SK-N-SH (cell line): ENCODE results near the gene CISTR. TPM values are rescaled to one million over a fixed set of nuclear protein-coding genes. Genes with fewer than 3 reads are reported as not detected.

ENCODE experiments used
- CTCF ChIA-PET: fragments of 300-600, 350-600 bp; formaldehyde crosslinking; extraction: SDS; loops from one replicate; lab custom pipeline; 2021; lab: Yijun Ruan, JAX
- POLR2A ChIA-PET: fragments of 350-600 bp; sonication (Branson Sonifier 250); formaldehyde crosslinking; extraction: SDS; loops from one replicate; lab custom pipeline; 2020; ENCODE audit warnings: antibody characterized with exemption, inconsistent platforms; lab: Yijun Ruan, JAX
- DNase-seq: peaks from one replicate; pipeline ENCODE4 v3.0.0; 2012
- H2AFZ ChIP-seq: fragments of 200-600 bp; sonication (generic); 2 replicates; pipeline ENCODE4 v1.8.1; 2016; ENCODE audit warnings: antibody characterized with exemption, mild to moderate bottlenecking, low read depth
- H3F3A ChIP-seq: fragments of 200-600 bp; sonication (generic); replicated peaks from 2 replicates; pipeline ENCODE3; 2016; ENCODE audit warnings: antibody characterized with exemption, mild to moderate bottlenecking; ENCODE audit not compliant: insufficient read depth
- H3K27ac ChIP-seq, 2 experiments: fragments of 200-500 bp in 1 of 2; fragments of 200-600 bp in 1 of 2; sonication (Bioruptor generic) in 1 of 2; sonication (generic), shearing (Covaris generic) in 1 of 2; 2 replicates each; pipeline versions ENCODE4 v1.5.1 to v1.6.1; 2014 to 2016; ENCODE audit warnings: low read depth in 2 of 2, inconsistent platforms in 1 of 2, low read length in 1 of 2, mild to moderate bottlenecking in 1 of 2, mixed read lengths in 1 of 2
- H3K27me3 ChIP-seq: fragments of 200-600 bp; sonication (generic), shearing (Covaris generic); 2 replicates; pipeline ENCODE4 v1.6.1; 2016; ENCODE audit warnings: mixed run types; ENCODE audit not compliant: insufficient read depth
- H3K36me3 ChIP-seq, 2 experiments: fragments of 200-500 bp in 1 of 2; fragments of 200-600 bp in 1 of 2; sonication (Bioruptor generic) in 1 of 2; sonication (generic) in 1 of 2; replicated peaks in 1 of 2; 2 replicates each; pipeline versions ENCODE3 to v1.5.1; 2014 to 2016; ENCODE audit warnings: low read length in 1 of 2, mild to moderate bottlenecking in 1 of 2; ENCODE audit not compliant: insufficient read depth in 2 of 2, control insufficient read depth in 1 of 2
- H3K4me1 ChIP-seq, 2 experiments: fragments of 200-500 bp in 1 of 2; fragments of 200-600 bp in 1 of 2; sonication (Bioruptor generic) in 1 of 2; sonication (generic), shearing (Covaris generic) in 1 of 2; 2 replicates each; pipeline versions ENCODE4 v1.5.1 to v1.6.1; 2014 to 2016; ENCODE audit warnings: low read depth in 1 of 2, low read length in 1 of 2, mixed run types in 1 of 2; ENCODE audit not compliant: insufficient read depth in 2 of 2, control insufficient read depth in 1 of 2
- H3K4me2 ChIP-seq: fragments of 200-600 bp; sonication (generic), shearing (Covaris generic); 2 replicates; pipeline ENCODE4 v1.6.1; 2017; ENCODE audit warnings: mixed run types
- H3K4me3 ChIP-seq, 2 experiments: fragments of 200-500 bp in 1 of 2; fragments of 200-600 bp in 1 of 2; sonication (Bioruptor generic) in 1 of 2; sonication (generic), shearing (Covaris generic) in 1 of 2; 2 replicates each; pipeline versions ENCODE4 v1.5.1 to v1.8.1; 2014 to 2016; ENCODE audit warnings: low read depth in 2 of 2, inconsistent platforms in 1 of 2, low read length in 1 of 2, mild to moderate bottlenecking in 1 of 2, mixed read lengths in 1 of 2, moderate library complexity in 1 of 2
- H3K79me2 ChIP-seq: fragments of 200-600 bp; sonication (generic); 2 replicates; pipeline ENCODE4 v1.8.1; 2017; ENCODE audit warnings: mild to moderate bottlenecking; ENCODE audit not compliant: insufficient read depth
- H3K9ac ChIP-seq: fragments of 200-600 bp; sonication (generic); 2 replicates; pipeline ENCODE4 v1.6.1; 2017; ENCODE audit warnings: mixed run types
- H3K9me2 ChIP-seq: fragments of 200-600 bp; sonication (generic); 2 replicates; pipeline ENCODE4 v1.6.1; 2017; ENCODE audit warnings: mixed run types
- H3K9me3 ChIP-seq: fragments of 200-600 bp; sonication (generic); 2 replicates; pipeline ENCODE4 v1.6.1; 2017; ENCODE audit warnings: mixed run types, mild to moderate bottlenecking, moderate library complexity
- H4K20me1 ChIP-seq: fragments of 200-600 bp; sonication (generic); 2 replicates; pipeline ENCODE4 v1.6.1; 2017; ENCODE audit warnings: mild to moderate bottlenecking, mixed run types; ENCODE audit not compliant: insufficient read depth
- CTCF ChIP-seq: fragments of 200-600 bp; sonication (generic); IDR thresholded peaks from 2 replicates; pipeline ENCODE4 v1.6.1; 2017; ENCODE audit warnings: antibody characterized with exemption, mild to moderate bottlenecking, moderate library complexity
- FOXJ3 ChIP-seq: sonication (generic); formaldehyde crosslinking; IDR thresholded peaks from 2 replicates; pipeline ENCODE4 v1.5.1; 2020; ENCODE audit warnings: mild to moderate bottlenecking, missing genetic modification reagents
- FOXM1 ChIP-seq: IDR thresholded peaks from 2 replicates; pipeline ENCODE4 v1.4.0; 2012; ENCODE audit warnings: low read depth, mild to moderate bottlenecking
- GABPA ChIP-seq: IDR thresholded peaks from 2 replicates; pipeline ENCODE4 v1.4.0; 2012; ENCODE audit warnings: low read depth, mild to moderate bottlenecking
- IRF3 ChIP-seq: fragments of 150-350 bp; IDR thresholded peaks from 2 replicates; pipeline ENCODE4 v1.6.1; 2016; ENCODE audit warnings: mild to moderate bottlenecking, low read depth, low read length
- JUND ChIP-seq: IDR thresholded peaks from 2 replicates; pipeline ENCODE4 v1.4.0; 2012
- NRF1 ChIP-seq: IDR thresholded peaks from 2 replicates; pipeline ENCODE4 v1.6.1; 2012; ENCODE audit warnings: low read depth, mild to moderate bottlenecking, low read length
- RAD21 ChIP-seq: IDR thresholded peaks from 2 replicates; pipeline ENCODE4 v1.6.1; 2012; ENCODE audit warnings: mild to moderate bottlenecking, low read length
- RCOR1 ChIP-seq: fragments of 150-350 bp; IDR thresholded peaks from 2 replicates; pipeline ENCODE4 v1.6.1; 2017; ENCODE audit warnings: antibody characterized with exemption, low read length
- RFX5 ChIP-seq: IDR thresholded peaks from 2 replicates; pipeline ENCODE4 v1.6.1; 2012; ENCODE audit warnings: mild to moderate bottlenecking, improper control_type of control experiment, low read length
- RXRA ChIP-seq: IDR thresholded peaks from 2 replicates; pipeline ENCODE4 v1.4.0; 2012; ENCODE audit warnings: low read depth, mild to moderate bottlenecking, borderline replicate concordance
- TCF12 ChIP-seq: IDR thresholded peaks from 2 replicates; pipeline ENCODE4 v1.4.0; 2012
- USF1 ChIP-seq: IDR thresholded peaks from 2 replicates; pipeline ENCODE4 v1.4.0; 2012; ENCODE audit warnings: low read depth, borderline replicate concordance
- YY1 ChIP-seq: IDR thresholded peaks from 2 replicates; pipeline ENCODE4 v1.4.0; 2012; ENCODE audit warnings: low read depth, mild to moderate bottlenecking
- ZBTB33 ChIP-seq: IDR thresholded peaks from 2 replicates; pipeline ENCODE4 v1.4.0; 2012; ENCODE audit warnings: low read depth, borderline replicate concordance
- WGBS: methylation state at CpG from one replicate; pipeline ENCODE4 v1.1.6; 2017; ENCODE audit warnings: low lambda C conversion rate; 5-methylcytosine and 5-hydroxymethylcytosine counted together
- polyA plus RNA-seq, 3 experiments: library from polyadenylated mRNA; depleted of rRNA; stranded (reverse); fragments of >200 nt; gene quantifications; 2 replicates each; pipeline ENCODE4 v1.2.3, GENCODE V29; 2012

The CISTR gene
- polyA plus RNA-seq, 1 of the 3 experiments (the other 2 are of a cell fraction), result not detected

- Histone ChIP-seq H3K4me1 (peaks cover 5 to 7% of the 10 kb centered on the region in 2 experiments; a peak in 3 of 4 replicates), H3K4me3 (no peak overlapping the region), H3K36me3 (peaks cover 25 to 40% of the 10 kb centered on the region in 2 experiments), H3K79me2 (0 out of 2 replicates have a peak, but pooled peaks cover 7% of the 10 kb centered on the region), H2AFZ (no peak overlapping the region), H3K9me3 (no peaks in the 10 kb centered on the region), H4K20me1 (no peaks in the 10 kb centered on the region), H3K27me3 (no peaks in the 10 kb centered on the region), H3K4me2 (no peak overlapping the region), H3K9ac (no peak overlapping the region), H3K27ac (no peak overlapping the region), H3F3A (no peaks in the 10 kb centered on the region), H3K9me2 (no peaks in the 10 kb centered on the region)
- no peak for TF ChIP-seq FOXJ3 (CRISPR knock-in tag)
- no peak for TF ChIP-seq RFX5
- no peak for TF ChIP-seq IRF3
- TF ChIP-seq NRF1, result no peak
- no peak for TF ChIP-seq USF1
- TF ChIP-seq RXRA, result no peak
- TF ChIP-seq RAD21, result no peak
- TF ChIP-seq YY1, result no peak
- TF ChIP-seq GABPA, result no peak
- no peak for TF ChIP-seq CTCF
- no peak for TF ChIP-seq TCF12
- no peak for TF ChIP-seq RCOR1
- TF ChIP-seq JUND, result no peak
- TF ChIP-seq ZBTB33, result no peak
- TF ChIP-seq FOXM1, result no peak
- DNase-seq, result no peak
- POLR2A ChIA-PET, result no interaction called here
- WGBS, result 82% methylated on average over 3 of the region's 3 CpGs
- CTCF ChIA-PET, result interaction anchor here (1.5 to 19.3 kb wide), 3 partner anchors 20 to 22 kb away, joined by 3 to 356 read pairs (median 9); no protein-coding TSS in a partner anchor
These were observed 29.2 kb downstream of the CISTR start for GRCh38 chr12:53722450-53723041.
